ENCODE measurements around the gene CREB1.

GRCh38 chr2:207571370-207571769 is 41.6 kb downstream of the CREB1 start:
- no peak for TF ChIP-seq POLR2A (IDR thresholded peaks at IDR 0.05)
- no peak for TF ChIP-seq CTCF (IDR thresholded peaks at IDR 0.05)
